ENCODE results near the gene IGF1R.

The IGF1R gene

GRCh38 chr15:98724494-98724893 lies 76.2 kb downstream of the IGF1R start:
- Histone ChIP-seq H3K27me3 (ENCODE audit: insufficient read depth, low read length, poor library complexity) (no peaks in the 10 kb centered on the region), H4K20me1 (ENCODE audit: insufficient read depth, low read length) (peaks cover 72% of the 10 kb centered on the region), H2AFZ (ENCODE audit: low read depth, low read length) (no peak overlapping the region), H3K9ac (ENCODE audit: low read depth, low read length) (no peak overlapping the region), H3K79me2 (ENCODE audit: insufficient read depth, low read length) (peaks cover 86% of the 10 kb centered on the region), H3K4me3 (ENCODE audit: low read depth in 1 of 2, low read length in 2 of 2) (no peak overlapping the region), H3K36me3 (ENCODE audit: insufficient read depth, low read length) (no peaks in the 10 kb centered on the region), H3K9me3 (ENCODE audit: insufficient read depth, low read length, severe bottlenecking) (no peaks in the 10 kb centered on the region), H3K27ac (ENCODE audit: low read length) (no peak overlapping the region), H3K4me1 (ENCODE audit: insufficient read depth, low read length) (no peaks in the 10 kb centered on the region), H3K4me2 (ENCODE audit: insufficient read depth, low read length) (no peak overlapping the region)
- DNase-seq (no peak), ATAC-seq (ENCODE audit: insufficient read depth, low read depth) (no peak)
- no peak for TF ChIP-seq EZH2 (IDR thresholded peaks at IDR 0.05; ENCODE audit: borderline replicate concordance, low read depth, low read length, severe bottlenecking)
- TF ChIP-seq CTCF (IDR thresholded peaks at IDR 0.05; ENCODE audit: borderline replicate concordance, extremely low read depth, low read length, poor library complexity, severe bottlenecking): no peak

GRCh38 chr15:98725874-98726273 lies 77.5 kb downstream of the IGF1R start:
- no peaks in the 10 kb centered on the region for H3K36me3 ChIP-seq (ENCODE audit: insufficient read depth, low read length)
- no peak for TF ChIP-seq EZH2 (IDR thresholded peaks at IDR 0.05; ENCODE audit: borderline replicate concordance, low read depth, low read length, severe bottlenecking)
- TF ChIP-seq CTCF (IDR thresholded peaks at IDR 0.05; ENCODE audit: borderline replicate concordance, extremely low read depth, low read length, poor library complexity, severe bottlenecking): no peak
- H3K4me1 ChIP-seq (ENCODE audit: insufficient read depth, low read length): no peaks in the 10 kb centered on the region
- no peak overlapping the region for H3K9ac ChIP-seq (ENCODE audit: low read depth, low read length)
- H3K4me2 ChIP-seq (ENCODE audit: insufficient read depth, low read length): no peak overlapping the region
- H2AFZ ChIP-seq (ENCODE audit: low read depth, low read length): no peak overlapping the region
- H3K4me3 ChIP-seq (ENCODE audit: low read depth in 1 of 2, low read length in 2 of 2): no peak overlapping the region
- DNase-seq (no peak), ATAC-seq (ENCODE audit: insufficient read depth, low read depth) (no peak)
- H4K20me1 ChIP-seq (ENCODE audit: insufficient read depth, low read length): peaks cover 67% of the 10 kb centered on the region
- H3K27ac ChIP-seq (ENCODE audit: low read length): no peak overlapping the region
- peaks cover 87% of the 10 kb centered on the region for H3K79me2 ChIP-seq (ENCODE audit: insufficient read depth, low read length)
- no peaks in the 10 kb centered on the region for H3K27me3 ChIP-seq (ENCODE audit: insufficient read depth, low read length, poor library complexity)
- H3K9me3 ChIP-seq (ENCODE audit: insufficient read depth, low read length, severe bottlenecking): no peaks in the 10 kb centered on the region

- no peak for DNase-seq
- Histone ChIP-seq H3K9ac (ENCODE audit: low read depth, low read length) (no peak overlapping the region), H3K27ac (ENCODE audit: low read length) (no peak overlapping the region)
Observed at GRCh38 chr15:98727115-98728040, 79.0 kb downstream of the IGF1R start.

More at GRCh38 chr15:98727115-98728040, 79.0 kb downstream of the IGF1R start:
- Histone ChIP-seq H3K9me3 (ENCODE audit: insufficient read depth, low read length, severe bottlenecking) (no peaks in the 10 kb centered on the region), H4K20me1 (ENCODE audit: insufficient read depth, low read length) (peaks cover 67% of the 10 kb centered on the region), H2AFZ (ENCODE audit: low read depth, low read length) (no peak overlapping the region), H3K4me2 (ENCODE audit: insufficient read depth, low read length) (no peak overlapping the region), H3K27me3 (ENCODE audit: insufficient read depth, low read length, poor library complexity) (no peaks in the 10 kb centered on the region), H3K36me3 (ENCODE audit: insufficient read depth, low read length) (no peaks in the 10 kb centered on the region), H3K4me1 (ENCODE audit: insufficient read depth, low read length) (peaks cover 3% of the 10 kb centered on the region; the same call in 1 of the 2 replicates), H3K79me2 (ENCODE audit: insufficient read depth, low read length) (peaks cover 87% of the 10 kb centered on the region), H3K4me3 (ENCODE audit: low read depth in 1 of 2, low read length in 2 of 2) (no peak overlapping the region)
- no peak for ATAC-seq (ENCODE audit: insufficient read depth, low read depth)
- TF ChIP-seq EZH2 (IDR thresholded peaks at IDR 0.05; ENCODE audit: borderline replicate concordance, low read depth, low read length, severe bottlenecking) (no peak), CTCF (IDR thresholded peaks at IDR 0.05; ENCODE audit: borderline replicate concordance, extremely low read depth, low read length, poor library complexity, severe bottlenecking) (no peak)

Measured in DND-41 (cell line).